Esophagus mucosa (tissue), 1 donor: Measurements from ENCODE around the gene GPR161. TPM values are rescaled to one million over a fixed set of nuclear protein-coding genes. Genes with fewer than 3 reads are reported as not detected.
A peak's percentile ranks its signal among the peaks of the same experiment; 100 is the strongest.

Experiments used
- ATAC-seq: fragments of 200-7000 bp; cut with Tn5 transposase; one replicate; pipeline ENCODE4 v1.9.1; 2020
- total RNA-seq: library from RNA; stranded (reverse); gene quantifications from one replicate; pipeline ENCODE4 v1.2.4, GENCODE V29; 2023
- donor health status: DM: yes; HTN: yes; CAD: no.

GPR161 gene
- total RNA-seq, 1 donor from 2014 or later: 4.0 TPM

- no peak for ATAC-seq
Observed at GRCh38 chr1:168146626-168147025, 9.9 kb upstream of the GPR161 start.

- no peak for ATAC-seq
Observed at GRCh38 chr1:168146160-168146539, 9.4 kb upstream of the GPR161 start.

DNA sequence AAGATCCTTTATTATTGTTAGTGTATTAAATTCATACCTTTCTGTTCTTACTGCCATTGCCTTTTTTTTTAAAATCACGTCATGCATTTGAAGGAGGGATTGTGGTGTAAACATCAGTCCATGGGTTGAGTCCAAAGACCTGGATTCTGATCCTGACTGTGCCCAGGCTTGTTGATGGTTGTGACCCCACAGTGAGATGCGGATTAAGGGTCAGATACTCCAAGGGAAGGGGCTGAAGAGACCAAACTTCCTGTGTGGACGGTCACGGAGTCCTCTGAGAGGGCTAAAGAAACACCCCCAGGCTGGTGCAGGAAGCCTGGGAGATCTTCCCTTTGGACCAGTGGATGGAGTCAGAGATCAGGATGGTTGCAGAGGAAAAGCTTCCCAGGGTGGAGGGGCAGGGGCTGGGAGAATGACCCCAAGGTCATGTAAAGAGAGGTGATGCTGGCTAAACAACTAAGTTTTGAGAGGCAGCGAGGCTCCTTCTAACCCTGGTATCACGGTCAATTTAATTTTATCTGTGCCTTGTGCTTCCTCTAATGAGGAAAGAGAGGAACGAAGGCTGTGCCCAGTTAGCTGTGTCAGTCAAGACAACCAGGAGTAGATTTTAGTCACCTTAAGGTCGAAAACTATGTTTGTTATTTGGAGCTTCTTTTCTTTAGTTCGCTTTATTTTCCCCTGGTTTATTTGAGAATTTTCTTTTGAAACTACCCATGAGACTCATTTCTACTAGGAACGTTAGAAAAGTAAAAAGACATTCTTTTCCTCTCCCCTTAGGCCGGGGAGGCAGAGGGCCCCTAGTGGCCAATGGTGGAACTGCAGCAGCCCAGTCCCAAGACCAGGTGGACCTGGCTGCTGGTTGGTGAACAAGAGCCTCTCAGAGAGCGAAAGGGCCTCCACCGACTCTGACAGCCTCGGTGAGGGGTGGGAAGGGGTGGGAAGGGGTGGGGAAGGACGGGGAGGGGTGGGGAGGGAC lies 8.7 kb upstream of the GPR161 start:
- ATAC-seq: peak; percentile 92

DNA sequence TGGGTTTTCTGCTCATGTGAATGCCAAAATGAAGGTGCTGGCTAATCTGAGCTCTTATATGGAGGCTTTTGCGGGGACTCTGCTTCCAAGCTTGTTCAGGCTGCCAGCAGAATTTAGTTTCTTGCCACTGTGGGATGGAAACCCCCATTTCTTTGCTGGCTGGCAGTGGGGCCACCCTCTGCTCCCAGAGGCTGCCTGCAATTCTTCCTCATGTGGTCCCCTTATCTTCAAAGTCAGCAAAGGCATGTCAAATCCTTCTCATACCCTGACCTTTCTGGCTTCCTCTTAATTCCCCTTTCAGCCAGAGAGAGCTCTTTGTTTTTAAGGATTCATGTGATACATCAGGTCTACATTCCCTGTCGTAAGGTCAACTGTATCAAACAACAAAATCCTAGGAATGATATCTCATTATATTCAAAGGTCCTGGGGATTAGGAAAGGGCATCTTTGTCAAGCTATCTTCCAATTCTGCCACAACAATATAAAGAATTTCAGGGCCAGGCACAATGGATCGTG lies 5.2 kb upstream of the GPR161 start:
- ATAC-seq: no peak

DNA sequence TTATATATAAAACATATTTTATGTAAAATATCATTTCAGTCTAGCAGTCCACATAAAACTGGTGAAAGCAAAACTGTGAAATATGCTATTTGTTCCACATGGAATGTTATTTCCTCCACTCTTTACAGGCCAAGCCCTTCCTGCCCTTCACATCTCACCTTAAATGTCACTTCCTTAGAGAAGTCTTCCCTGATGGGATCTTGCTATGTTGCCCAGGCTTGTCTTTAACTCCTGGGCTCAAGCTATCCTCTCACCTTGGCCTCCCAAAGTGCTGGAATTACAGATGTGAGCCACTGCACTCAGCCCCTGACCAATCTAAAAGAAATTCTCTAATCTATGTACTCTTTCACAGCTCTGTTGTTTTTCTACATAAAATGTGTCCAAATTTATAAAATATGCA lies 2.3 kb upstream of the GPR161 start:
- ATAC-seq: no peak

DNA sequence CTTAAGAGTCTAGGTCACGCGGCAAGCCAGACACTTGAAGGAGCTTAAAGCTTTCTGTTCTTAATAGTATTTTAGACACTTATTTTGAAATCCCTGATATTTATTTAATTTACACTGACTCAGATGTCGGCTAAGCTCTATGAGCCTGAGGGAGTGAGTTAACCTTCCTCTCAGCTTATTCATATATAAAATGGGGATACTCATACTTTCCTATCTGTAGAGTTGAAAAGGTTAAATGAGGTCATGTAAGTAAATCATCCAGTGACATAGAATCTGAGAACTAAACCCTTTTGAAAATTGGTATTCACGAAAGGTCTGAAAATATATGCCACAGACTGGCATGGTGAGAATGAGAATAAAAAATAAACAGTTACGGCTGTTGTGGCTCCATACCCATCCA lies 1.4 kb upstream of the GPR161 start:
- peak; percentile 81 for ATAC-seq

DNA sequence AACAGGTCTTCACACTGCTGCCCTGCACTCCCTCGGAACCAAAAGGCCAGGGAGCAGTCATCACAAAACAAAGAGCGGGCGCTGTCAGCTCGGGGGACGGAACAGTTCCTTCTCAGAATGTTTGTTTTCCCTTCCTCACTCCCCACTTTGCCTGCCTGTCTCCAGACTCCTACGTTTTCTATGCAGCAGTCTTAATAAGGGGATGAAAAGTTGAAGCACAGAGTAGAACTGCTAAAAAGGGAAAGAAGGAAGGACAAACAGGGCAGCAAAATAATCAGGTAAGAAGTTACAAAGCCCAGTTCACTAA lies 738 bp upstream of the GPR161 start:
- ATAC-seq: no peak

DNA sequence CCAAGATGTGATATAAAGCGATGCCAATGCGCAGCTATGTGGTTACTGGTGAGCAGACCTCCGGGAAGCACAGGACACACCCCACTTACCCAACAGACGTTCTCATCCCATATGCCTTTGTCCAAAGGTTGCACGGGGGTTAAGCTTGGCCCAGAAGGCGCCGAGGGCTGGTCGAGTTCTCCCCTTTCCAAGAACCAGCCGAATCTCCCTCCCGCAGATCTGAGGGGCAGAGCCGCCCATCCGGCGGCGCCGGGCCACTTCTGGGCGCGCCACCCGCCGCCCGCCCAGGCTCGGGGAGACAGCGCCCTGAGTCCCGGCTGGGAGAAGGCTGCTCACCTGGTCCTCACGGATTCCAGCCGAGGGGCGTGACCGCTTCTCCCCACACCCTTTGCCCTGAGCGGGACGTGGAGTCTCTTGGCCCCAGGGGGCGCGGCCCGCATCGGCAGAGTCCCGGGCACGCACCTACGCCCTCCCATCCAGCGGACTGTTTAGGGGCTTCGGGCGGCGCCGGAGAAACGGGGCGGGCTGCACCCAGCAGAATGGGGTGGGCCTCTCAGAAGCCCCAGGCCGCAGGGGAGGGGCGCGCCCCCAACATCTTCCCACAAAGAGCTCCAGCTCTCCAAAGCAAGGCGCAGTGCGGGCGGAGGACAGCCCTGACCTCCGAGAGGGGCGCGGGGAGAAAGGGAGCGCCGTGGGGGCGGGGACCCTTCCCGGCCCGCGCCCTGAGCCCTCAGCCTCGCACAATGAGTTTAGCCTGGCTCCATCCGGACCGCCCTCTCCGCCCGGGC lies 615 bp downstream of the GPR161 start:
- ATAC-seq: peak; percentile 72

DNA sequence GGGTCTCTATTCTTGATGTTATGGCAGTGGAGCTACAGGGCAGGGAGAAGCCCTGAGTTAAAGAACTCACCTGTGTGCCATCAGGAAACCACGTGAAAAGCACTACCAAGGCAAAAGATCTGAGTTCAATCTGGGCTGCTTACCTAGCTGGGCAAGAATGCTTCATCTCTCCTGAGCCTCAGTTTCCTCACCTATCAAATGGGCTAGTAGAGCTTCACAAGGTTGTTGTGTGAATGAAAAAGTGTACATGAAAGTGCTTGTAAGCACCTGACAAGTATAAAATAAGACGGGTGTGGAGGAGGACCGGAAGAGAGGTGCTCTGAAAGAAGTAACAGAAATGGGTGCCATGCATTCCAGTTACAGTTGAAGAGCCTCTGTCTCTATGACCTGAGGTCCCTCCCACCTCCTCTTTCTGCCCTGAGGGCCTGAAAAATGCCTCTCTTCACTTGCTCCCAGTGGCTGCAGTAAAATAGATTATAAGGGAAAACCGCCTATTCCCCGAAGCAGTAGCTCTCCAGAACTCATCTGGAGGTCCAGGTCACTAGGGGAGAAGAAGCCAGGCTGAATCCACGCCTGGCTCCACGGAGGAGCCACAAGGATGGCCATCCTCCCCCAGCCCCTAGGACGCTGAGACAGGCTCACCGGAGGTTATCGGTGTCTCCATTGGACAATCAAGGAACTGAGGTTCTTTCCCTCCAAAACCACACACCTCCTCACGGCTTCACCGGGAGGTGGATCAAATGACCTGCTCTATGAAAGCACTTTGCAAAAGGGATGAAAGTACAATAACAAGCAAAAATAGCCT lies 1.4 kb downstream of the GPR161 start:
- no peak for ATAC-seq

DNA sequence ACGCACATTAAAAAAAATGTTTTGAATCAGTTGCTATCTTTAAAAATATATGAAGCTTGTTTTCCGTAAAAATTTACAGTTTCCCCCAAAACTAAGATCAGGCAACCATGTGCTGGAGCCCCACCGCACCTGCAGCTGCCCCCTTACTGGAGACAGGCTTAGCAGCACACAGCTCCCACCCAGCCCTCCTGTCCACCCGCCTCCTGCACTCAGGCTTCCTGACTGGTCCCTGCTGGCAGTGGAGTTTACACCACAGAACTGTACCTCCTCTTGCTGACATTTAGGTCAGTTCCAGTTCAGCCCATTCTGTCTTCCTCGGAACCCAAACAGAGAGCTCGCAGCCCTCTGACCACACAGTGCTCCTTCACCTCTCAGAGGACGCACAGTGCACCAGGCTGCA lies 2.1 kb downstream of the GPR161 start:
- ATAC-seq: no peak

- ATAC-seq: no peak
Observed at GRCh38 chr1:168134132-168134531, 2.6 kb downstream of the GPR161 start.

DNA sequence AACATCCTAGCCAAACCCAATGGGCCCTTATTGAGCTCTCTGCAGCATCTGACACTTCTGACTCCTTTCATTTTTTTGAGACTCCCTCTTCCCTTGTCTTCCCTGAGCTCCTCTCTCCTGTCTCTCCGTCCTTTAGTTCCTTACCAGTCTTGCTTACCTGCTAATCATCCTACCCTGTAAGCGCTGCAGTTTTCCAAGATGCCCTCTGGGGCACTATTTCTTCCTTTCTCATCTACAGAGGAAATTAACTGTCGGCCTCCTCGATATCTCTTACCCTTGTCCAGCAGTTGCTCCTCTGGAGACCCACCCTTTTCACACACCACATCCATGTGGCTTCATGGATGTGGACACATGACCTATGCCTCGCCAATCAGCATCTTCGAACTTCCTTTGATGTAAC lies 6.8 kb downstream of the GPR161 start:
- no peak for ATAC-seq

DNA sequence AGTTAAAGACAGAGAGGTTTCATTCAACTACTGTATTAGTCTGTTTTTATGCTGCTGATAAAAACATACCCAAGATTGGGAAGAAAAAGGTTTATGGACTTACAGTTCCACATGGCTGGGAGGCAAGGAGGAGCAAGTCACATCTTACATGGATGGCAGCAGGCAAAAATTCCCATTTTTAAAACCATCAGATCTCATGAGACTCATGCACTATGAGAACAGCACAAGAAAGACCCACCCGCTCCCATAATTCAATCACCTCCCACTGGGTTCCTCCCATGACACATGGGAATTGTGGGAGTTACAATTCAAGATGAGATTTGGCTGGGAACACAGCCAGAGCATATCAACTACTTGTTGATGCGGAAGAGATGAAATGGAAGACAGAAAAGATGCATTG lies 9.2 kb downstream of the GPR161 start:
- ATAC-seq: no peak

GRCh38 chr1:168125051-168125450 lies 11.7 kb downstream of the GPR161 start:
- ATAC-seq: no peak

DNA sequence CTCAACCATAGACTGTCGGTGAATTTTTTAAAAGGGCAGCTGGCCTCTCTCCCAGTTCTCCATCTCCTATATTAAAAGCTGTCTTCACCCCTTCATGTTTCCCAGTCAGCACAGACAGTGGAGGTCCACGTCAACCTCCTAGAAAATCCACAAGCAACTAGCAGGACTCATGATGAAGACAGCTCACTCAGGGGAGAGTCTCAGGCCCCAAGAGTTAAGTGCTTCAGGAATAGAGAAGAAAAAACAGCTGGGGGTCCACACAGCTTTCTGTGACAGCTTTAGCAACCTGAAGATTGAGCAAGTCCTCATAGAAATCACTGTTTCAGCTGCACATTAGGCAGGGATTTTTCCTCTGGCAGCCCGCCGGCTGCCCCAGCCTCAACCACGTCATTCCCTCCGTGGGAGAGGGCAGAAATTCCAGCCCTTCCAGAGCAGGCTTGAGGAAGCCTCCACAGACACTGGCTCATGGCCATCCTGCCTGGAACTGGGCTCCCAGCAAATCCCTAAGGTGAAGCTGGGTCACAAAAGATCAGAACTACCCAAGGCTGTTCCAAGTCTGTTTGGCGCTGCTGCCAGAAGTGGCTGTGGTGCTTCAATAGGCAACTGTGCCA lies 15.2 kb downstream of the GPR161 start:
- peak; percentile 77 for ATAC-seq

DNA sequence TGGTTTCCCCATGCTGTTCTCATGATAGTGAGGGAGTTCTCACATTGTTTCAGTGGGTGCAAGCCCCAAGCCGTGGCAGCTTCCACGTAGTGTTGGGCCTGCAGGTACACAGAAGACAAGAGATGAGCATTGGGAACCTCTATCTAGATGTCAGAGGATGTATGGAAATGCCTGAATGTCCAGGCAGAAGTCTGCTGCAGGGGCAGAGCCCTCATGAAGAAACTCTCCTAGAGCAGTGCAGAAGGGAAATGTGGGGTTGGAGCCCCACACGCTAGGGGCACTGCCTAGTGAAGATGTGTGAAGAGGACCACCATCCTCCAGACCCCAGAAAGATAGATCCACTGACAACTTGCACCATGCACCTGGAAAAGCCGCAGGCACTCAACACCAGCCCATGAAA lies 17.0 kb downstream of the GPR161 start:
- ATAC-seq: no peak

- ATAC-seq: peak; percentile 83
Observed at GRCh38 chr1:168116327-168116799, 20.4 kb downstream of the GPR161 start.

DNA sequence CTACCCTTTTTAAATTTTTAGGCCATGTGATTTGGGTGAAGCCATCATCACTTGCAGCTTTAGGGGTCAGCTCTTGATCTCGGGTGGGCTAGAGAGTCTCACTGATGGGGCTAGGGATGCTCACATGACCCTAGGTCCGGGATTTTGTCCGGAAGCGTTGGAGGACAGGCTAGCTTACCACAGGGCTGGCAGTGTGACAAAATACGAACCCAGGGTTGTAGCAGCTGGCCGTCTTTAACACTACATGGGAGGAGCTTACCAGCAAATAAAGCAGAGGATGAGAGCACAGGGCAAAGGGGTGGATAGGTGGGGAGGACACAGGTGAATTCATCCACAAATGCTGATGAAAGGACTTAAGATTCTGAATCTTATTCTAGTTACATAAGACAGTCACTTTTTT lies 21.9 kb downstream of the GPR161 start:
- ATAC-seq: no peak

- peak; percentile 91 for ATAC-seq
Observed at GRCh38 chr1:168112673-168113305, 23.9 kb downstream of the GPR161 start.

DNA sequence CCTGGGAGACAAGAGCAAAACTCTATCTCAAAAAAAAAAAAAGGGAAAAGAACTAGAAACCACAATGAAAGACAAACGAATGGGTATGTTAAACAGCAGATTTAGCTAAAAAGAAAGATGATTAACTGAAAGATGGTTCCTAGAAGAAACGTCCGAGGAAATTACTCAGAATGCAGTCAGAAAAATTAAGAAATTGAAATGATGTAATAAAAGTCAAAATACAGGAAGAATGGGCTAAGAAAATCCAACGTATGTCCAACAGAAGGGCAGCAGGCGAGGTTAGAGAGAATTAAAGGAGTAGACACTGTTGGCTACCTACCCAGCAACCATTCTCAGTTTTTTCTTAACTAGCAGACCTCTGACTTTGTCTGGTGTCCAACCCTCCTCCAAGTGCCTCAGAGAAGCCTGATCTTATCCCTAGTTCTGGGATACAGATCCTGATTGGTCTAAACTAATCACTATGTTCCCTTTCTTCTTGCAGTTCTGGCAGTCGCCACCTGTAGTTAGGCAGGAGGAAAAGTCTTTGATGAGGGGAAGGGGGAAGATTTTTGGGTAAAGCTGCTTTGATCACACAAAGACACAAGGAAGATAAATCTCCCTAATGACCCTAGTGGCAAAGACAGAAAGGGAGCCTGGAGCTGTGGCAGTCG lies 25.7 kb downstream of the GPR161 start:
- ATAC-seq: no peak

DNA sequence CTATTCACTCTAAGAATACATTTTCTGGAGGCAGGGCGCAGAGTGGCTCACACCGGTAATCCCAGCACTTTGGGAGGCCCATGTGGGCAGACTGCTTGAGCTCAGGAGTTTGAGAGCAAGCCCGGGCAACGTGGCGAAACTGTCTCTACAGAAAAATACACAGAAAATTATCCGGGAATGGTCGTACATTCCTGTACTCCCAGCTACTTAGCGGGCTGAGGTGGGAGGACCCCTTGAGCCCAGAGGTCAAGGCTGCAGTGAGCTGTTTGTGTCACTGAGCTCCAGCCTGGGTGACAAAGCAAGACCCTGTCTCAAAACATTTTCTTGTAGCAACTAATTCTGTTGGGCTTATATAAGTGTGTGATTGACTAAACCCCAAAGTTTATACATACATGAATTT lies 30.5 kb downstream of the GPR161 start:
- no peak for ATAC-seq
